HG03342 (cell line): ENCODE data around the gene ARRDC1.
"Not testable (repeated sequence)": the region's sequence is repeated elsewhere in the genome, so short reads cannot be mapped to it uniquely, and the experiment has no call there.

Source experiments
- ATAC-seq: cut with Tn5 transposase; IDR thresholded peaks from one replicate; pipeline ENCODE4 v1.9.1; 2021; ENCODE audit warnings: mild to moderate bottlenecking, moderate library complexity; ENCODE audit not compliant: unreplicated experiment

The ARRDC1 gene

DNA sequence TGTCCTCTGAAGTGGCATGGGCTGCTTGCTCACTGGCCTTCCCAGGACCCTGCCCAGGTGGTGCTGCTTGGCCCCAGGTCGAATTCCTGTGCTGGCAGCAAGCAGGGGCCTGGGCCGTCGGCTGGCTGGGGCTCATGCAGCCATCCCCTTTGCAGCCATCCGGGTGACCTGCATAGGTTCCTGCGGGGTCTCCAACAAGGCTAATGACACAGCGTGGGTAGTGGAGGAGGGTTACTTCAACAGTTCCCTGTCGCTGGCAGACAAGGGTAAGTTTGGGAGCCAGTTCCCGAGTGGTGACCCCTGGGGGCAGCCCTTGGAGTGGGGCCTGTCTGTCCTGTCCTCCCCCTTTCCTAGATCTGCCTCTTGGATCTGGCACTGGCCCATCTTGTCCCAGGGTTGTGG lies 7.3 kb downstream of the ARRDC1 start:
- no peak for ATAC-seq

DNA sequence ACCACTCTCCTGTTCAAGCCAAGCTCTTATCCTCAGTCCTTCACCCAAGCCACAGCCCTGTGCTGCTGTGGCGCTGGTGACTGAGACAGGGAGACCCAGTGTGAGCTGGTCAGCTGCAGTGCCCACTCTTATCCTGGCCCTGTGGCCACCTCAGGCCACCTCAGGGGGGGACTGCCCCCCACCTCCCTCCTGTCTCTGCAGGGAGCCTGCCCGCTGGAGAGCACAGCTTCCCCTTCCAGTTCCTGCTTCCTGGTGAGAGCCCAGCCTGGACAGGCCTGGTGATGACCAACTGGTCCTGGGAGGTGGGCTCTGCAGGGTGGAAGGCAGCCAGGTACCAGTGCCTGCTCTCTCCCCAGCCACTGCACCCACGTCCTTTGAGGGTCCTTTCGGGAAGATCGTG lies 7.8 kb downstream of the ARRDC1 start:
- no peak for ATAC-seq

DNA sequence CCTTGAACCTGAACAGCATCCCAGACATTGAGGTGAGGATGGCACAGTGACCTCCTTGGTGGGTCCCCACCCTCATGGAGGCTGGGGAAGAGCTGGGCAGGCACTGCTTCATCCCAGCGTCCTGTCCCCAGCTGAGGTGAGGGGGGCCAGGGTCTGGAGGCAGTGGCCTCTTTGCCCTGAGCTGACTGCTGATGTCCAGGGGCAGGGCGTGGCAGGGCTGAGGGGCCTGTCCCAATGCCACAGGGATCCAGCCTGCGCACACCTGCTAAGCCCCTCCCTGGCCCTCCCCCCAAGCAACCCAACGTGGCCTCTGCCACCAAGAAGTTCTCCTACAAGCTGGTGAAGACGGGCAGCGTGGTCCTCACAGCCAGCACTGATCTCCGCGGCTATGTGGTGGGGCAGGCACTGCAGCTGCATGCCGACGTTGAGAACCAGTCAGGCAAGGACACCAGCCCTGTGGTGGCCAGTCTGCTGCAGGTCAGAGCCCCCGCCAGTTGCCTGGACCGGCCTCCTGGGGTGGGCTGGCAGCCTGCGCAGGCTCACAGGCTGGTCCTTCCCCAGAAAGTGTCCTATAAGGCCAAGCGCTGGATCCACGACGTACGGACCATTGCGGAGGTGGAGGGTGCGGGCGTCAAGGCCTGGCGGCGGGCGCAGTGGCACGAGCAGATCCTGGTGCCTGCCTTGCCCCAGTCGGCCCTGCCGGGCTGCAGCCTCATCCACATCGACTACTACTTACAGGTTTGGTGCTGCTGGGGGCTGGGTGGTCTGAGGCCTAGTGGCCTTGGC lies 8.4 kb downstream of the ARRDC1 start:
- no peak for ATAC-seq

DNA sequence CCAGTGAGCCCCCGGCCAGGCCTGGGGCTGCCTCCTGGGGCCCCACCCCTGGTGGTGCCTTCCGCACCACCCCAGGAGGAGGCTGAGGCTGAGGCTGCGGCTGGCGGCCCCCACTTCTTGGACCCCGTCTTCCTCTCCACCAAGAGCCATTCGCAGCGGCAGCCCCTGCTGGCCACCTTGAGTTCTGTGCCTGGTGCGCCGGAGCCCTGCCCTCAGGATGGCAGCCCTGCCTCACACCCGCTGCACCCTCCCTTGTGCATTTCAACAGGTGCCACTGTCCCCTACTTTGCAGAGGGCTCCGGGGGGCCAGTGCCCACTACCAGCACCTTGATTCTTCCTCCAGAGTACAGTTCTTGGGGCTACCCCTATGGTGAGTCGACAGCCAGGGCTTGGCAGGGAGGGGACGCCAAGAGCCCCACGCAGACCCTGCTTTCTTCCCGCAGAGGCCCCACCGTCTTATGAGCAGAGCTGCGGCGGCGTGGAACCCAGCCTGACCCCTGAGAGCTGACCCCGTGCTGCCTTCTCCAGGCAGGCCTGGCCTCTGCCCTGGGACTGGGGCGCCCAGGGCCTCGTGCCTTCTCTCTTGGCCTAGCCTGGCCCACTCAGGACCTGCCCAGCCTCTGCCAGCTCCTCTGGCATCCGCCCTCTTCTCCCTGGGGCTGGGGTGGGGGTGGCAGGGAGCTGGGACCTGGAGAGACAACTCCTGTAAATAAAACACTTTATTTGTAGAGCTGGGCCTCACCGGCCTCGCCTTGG lies 9.3 kb downstream of the ARRDC1 start:
- no peak for ATAC-seq

DNA sequence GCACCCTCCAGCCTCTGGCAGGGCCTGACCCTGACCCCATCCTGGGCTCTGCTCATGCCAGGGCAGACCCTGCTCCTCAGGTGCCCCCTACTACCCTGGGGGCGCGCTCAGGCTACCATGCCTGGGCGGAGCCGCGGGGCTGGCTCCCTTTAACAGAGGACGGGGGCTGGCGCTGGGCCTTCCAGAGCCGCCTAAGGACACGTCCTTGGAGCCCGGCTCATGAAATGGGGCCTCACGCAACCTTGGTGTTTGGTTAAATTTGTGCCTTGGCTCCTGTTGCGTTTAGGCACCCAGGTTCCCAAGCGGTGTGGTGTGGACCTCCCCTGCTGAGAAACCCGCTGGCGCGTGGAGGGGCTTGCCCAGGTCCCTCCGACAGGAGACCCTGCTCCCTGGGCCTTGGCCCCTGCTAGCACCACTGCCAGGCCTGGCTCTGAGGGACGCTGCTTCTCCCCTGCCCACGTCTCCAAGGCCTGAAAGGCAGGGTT lies 9.9 kb downstream of the ARRDC1 start:
- ATAC-seq = no peak

DNA sequence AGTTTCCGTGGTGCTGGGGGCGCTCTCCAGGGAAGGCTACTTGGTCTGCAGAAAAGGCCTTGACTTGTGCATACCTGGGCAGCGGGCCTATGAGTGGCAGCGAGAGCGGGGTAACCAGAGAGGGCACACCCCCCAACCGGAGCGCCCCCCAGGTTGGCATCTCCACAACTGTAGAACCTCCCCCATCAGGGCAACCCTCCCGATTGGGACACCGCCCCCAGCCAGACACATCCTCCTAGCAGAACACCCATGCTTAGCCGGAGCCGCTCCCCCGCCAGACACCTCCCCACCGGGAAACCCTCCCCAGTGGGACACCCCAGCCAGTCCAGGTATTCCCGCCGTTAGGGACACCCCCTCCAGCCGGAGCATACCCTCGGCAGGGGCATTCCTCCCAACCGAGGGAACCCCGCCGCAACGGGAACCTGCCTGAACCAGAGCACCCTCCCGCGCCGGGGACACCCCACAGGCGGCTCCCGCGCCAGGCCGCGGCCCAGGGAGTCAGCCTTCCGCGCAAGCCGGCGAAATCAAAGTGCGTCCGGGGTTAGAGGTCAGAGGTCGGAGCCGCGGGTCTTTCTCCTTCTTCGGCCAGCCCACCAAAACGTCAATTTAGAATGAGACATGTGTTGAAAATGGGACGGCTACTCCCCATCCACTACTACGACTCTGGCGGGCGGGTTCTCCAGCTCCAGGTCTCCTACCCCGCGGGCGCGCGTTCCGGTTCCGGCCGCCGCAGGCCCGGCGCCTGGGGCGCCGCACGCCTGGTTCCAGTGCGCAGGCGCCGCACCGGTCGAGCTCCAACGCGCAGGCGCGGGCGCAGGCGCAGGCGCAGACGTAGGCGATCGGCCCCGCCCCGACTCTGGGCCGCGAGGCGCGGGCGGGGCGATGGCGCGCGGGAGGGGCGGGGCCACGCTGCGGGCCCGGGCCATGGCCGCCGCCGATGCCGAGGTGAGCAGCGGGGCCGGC lies 12.9 kb downstream of the ARRDC1 start, which contains the start of gene EHMT1:
TSS of gene EHMT1 (plus strand) at position 901 of the 963 bp plus-strand sequence. CDS start at position 925, 24 bp downstream.
- peak; percentile 65 for ATAC-seq

DNA sequence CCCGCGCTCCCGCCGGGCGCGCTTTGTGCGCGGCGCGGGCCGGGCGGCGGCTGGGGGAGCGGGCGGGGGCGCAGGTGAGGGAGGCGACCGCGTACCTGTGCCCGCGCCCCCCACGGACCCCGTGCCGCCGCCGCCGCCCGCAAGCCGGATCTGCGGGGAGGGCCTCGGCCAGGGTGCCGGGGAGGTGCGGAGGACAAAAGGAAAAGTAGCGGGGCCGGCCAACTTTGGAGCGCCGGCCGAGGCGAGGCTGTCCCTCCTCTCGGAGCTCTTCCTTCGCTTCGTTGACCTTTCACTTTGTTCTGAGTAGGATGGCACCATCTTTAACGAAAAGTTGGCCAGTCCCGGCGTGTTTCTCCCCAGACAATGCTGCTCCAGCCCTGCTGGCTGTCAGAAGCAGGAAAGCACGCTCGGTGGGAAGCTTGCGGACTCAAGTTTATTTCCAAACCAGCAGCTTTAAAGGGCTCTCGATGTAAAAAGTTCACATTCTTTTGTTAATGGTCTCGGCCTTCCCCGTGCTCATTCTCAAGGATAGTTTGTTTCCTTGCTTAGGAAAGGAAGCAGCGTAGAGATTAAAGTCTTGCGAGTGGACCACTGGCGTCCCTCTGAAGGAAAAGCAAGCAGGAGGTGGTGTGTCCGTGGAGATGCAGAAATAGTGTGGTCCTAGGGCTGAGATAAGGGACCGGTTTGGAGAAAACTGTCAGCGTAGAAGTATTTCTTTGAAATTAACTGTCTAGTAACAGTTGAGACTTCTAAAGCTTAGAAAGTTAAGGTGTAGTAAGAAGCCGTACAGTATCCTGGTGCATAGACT lies 14.0 kb downstream of the ARRDC1 start:
- peak; percentile 25 for ATAC-seq

DNA sequence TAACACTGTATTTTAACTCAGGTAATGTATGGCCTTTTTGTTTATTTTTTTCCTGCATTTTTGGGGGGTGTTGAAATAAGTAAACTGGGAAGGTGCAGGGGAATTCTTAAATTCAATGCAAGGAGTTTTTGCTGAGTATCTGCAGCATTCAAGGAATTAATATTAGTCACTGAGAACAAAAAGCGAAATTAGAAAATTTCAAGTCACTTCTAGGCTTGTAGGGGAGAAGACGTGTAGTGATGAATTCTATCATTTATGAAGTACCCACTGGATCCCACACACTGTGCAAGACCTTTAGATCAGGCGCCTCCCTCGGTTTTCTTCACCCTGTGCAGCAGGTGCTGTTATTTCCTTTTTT lies 14.5 kb downstream of the ARRDC1 start:
- ATAC-seq = no peak

DNA sequence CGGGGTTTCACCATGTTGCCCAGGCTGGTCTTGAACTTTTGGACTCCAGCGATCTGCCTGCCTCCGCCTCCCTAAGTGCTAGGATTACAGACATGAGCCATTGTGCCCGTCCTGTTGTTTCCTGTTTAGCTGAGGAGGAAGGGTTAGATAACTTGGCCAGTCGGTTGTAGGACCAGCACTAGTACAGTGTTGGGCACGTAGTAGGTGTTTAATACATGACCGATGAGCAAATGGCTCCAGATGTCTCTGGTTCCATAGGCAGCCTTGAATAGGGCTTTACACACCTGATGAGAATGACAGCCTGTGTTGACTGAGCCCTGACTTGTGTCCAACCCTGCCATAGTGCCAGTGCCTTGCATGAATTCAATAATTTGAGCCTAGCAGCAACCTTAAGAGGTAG lies 15.1 kb downstream of the ARRDC1 start:
- ATAC-seq = no peak

DNA sequence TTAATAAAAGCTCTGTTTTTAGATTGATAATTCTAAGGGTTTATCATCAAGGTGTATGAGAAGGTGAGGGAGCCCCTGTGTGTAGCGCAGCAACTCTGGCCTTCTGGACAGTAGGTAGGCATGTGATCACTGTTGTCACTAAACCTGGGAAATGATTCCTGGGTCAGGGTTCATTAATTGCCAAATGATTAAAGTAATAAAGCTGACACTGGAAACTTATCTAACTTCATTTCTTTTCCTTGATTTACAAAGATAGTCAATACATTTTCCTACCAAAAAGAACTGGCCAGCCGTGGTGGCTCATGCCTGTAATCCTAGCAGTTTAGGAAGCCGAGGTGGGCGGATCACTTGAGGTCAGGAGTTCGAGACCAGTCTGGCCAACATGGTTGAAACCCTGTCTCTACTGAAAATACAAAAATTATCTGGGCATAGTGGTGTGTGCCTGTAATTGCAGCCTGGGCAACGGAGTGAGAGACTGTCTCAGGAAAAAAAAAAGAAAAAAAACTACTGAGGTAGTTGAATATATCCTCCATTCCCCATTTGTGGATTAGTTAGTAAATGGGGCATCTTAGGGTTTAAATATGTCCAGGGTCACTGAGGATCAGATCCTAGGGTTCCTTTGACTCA lies 15.8 kb downstream of the ARRDC1 start:
- no peak for ATAC-seq

DNA sequence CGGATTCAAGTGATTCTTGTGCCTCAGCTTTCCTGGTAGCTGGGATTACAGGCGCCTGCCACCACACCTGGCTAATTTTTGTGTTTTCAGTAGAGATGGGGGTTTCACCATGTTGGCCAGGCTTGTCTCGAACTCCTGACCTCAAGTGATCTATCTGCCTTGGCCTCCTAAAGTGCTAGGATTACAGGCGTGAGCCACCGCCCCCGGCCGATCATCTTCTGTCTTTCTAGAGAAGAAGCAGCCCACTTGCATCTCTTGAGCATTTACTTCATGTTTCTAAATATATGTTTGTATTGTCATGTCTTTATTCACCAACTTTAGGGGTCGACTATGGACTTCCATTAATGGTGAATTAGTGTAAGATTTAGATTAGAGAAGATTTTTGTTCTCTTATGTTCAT lies 16.7 kb downstream of the ARRDC1 start:
- ATAC-seq = not testable (repeated sequence)

DNA sequence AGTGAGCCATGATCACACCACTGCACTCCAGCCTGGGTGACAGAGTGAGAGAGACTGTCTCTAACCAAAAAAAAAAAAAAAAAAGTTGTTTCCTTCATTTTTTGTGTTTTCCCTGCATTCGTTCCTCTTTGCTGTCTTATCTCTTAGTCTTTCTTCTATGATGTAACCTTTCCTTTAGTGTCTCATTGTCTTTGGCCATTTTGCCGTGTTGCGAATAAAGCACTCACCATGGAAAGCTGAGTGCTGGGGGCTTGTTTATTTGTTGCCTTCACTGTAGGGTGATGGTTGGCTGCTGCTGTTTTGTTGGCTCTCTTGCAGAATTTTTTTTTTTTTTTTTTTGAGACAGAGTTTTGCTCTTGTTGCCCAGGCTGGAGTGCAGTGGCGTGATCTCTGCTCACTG lies 21.0 kb downstream of the ARRDC1 start:
- no peak for ATAC-seq

DNA sequence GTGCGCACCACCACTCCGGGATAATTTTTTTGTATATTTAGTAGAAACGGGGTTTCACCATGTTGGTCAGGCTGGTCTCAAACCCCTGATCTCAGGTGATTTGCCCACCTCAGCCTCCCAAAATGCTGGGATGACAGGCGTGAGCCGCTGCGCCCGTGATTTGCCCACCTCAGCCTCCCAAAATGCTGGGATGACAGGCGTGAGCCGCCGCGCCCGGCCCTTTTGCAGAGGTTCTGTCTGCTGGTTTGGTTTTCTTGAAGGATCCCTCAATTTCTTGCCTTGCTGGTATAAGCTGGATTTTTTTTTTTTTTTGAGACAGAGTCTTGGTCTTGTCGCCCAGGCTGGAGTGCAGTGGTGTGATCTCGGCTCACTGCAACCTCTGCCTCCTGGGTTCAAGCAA lies 21.9 kb downstream of the ARRDC1 start:
- ATAC-seq = not testable (repeated sequence)

DNA sequence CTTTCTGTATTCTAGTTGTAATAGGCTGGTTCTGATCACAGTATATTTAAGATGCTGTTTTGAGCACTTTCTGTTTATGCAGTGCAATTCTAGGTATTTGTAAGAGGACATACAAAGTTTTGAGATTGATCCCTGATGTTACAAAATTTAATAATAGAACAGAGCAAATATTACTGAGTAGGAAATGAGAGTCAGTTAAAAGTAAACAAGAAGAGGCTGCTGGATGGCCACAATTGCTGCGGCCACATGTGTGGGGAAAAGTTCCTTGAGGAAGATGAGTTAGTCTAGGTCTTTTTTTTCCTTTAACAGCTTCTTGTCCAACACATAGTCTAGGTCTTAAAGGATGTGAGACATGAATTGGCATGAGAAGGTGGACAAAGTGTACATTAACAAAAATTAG lies 24.6 kb downstream of the ARRDC1 start:
- ATAC-seq = no peak

DNA sequence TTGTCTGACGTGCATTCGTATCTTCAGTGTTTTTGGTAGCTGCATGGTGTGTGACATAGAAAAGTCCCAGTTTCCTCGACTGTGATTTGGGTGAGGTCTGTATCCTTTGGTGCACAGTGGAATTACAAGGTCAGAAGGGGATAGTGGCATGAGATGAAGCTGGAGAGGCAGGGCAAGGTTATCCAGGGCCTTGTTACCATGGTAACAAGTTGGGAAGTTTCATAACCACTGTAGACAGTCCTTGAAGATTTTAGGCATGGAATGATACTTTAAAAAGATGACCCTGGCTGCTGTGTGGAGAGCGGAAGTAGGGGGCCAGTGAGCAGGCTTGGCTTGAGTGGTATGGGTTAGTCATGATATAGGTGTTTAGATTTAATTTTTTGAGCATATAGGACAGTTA lies 25.2 kb downstream of the ARRDC1 start:
- ATAC-seq = no peak

DNA sequence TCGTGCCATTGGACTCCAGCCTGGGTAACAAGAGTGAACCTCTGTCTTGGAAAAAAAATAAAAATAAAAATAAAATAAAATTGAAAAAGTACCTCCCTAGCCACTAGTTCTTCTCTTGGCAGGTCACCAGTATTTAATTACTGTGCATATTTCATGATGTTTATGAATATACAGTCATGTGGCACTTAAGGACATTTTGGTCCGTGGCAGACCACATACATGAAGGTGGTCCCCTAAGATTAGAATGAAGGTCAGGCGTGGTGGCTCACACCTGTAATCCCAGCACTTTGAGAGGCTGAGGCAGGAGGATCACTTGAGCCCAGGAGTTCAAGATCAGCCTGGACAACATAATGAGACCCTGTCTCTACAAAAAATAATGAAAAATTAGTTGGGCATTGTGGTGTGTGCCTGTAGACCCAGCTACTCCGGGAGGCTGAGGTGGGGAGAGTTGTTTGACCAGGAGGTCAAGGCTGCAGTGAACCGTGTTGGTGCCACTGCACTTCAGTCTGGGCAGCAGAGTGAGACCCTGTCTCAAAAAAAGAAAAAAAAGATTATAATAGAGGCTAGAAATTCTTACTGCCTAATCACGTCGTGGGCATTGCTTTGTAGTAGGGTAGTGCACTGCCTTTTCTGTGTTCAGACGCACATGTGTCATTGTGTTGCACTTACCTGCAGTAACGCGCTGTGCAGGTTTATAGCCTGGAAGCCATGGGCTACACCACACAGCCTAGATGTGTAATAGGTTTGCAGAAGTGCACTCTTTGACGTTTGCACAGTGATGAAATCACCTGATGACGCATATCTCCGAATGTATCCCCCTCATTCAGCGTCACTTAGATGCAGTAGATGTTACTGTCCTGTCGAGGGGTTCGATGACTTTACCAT lies 26.1 kb downstream of the ARRDC1 start:
- ATAC-seq = no peak

DNA sequence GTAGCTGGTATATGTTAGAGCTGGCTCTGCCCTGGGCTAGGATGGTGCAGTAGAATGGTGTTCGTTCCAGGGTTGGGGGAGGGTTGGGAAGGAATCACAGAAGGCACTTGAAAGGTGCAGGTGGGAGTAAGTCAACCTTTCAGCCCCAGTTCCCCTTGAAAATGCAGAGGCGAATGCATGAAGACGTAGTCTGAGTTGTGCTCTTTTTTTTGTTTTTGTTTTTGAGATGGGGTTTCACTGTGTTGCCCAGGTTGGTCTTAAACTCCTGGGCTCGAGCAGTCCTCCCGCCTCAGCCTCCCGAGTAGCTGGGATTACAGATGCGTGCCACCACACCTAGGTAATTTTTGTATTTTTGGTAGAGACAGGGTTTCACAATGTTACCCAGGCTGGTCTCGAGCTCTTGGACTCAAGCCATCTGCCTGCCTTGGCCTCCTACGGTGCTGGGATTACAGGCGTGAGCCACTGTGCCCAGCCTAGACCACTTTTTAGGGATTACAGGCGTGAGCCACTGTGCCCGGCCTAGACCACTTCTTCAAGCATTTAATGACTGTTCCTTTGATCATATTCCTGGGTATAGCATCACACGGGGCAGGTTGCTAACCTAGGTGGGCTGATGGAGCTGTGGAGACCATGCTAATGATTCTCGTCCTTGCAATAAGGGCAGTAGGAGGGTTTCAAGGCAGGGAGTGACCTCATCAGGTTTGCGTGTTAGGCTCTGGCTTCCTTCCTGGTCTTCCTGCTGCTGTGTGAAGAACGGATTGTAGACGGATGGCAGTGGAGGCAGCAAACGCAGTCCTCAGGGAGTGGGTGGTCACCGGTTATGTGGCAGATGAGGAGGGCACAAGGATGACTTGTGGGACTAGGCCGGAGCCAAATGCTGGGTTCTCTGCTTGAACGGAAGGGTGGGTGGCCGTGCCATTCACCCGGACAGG lies 27.0 kb downstream of the ARRDC1 start:
- no peak for ATAC-seq

DNA sequence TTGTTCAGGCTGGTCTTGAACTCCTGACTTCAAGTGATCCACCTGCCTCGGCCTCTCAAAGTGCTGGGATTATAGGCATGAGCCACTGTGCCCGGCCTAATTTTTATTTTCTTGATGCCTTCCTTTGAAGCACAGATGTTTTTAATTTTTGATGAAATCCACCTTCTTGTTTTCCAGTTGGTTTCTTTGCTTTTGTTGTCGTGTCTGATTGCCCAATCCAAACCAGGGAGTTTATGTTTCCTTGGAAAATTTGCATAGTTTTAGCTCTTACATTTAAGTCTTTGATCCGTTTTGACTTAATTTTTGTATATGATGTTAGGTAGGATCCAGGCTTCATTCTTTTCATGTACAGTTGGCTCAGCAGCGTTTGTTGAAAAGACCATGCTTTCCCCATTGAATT lies 28.5 kb downstream of the ARRDC1 start:
- ATAC-seq = no peak
